ENCODE results near the gene BACE1.

Gene BACE1

GRCh38 chr11:117249571-117249970 lies 66.5 kb downstream of the BACE1 start:
- Histone ChIP-seq H3K27ac (replicated peaks; ENCODE audit: low read length) (no peak overlapping the region), H3K4me1 (ENCODE audit: control insufficient read depth in 2 of 2, insufficient read depth in 1 of 2, low read depth in 1 of 2, low read length in 2 of 2) (no peaks in the 10 kb centered on the region), H2AFZ (ENCODE audit: low read length) (no peak overlapping the region), H3K18ac (ENCODE audit: low read length) (no peak overlapping the region), H3K27me3 (ENCODE audit: control insufficient read depth in 3 of 3, insufficient read depth in 3 of 3, low read depth in 1 of 3, low read length in 3 of 3) (no peaks in the 10 kb centered on the region), H3K79me1 (ENCODE audit: low read depth, low read length) (no peaks in the 10 kb centered on the region), H3K4me2 (ENCODE audit: insufficient read depth, low read length, poor library complexity, severe bottlenecking) (no peak overlapping the region), H3K36me3 (replicated peaks in 1 of 2; ENCODE audit: control insufficient read depth in 2 of 2, insufficient read depth in 2 of 2, low read length in 2 of 2) (peaks cover 13 to 79% of the 10 kb centered on the region in 2 donors), H3K14ac (ENCODE audit: low read length) (no peak overlapping the region), H3K9me3 (replicated peaks in 1 of 2; ENCODE audit: control insufficient read depth in 2 of 2, insufficient read depth in 1 of 2, low read depth in 1 of 2, low read length in 2 of 2) (no peaks in the 10 kb centered on the region), H3K23ac (ENCODE audit: low read depth, low read length, poor library complexity) (no peak overlapping the region), H4K8ac (ENCODE audit: low read depth, low read length) (no peak overlapping the region), H2BK12ac (ENCODE audit: low read length) (no peak overlapping the region), H2AK5ac (ENCODE audit: low read depth, low read length) (no peak overlapping the region), H2BK120ac (ENCODE audit: low read depth, low read length) (no peak overlapping the region), H3K4ac (ENCODE audit: low read length) (no peak overlapping the region), H3K4me3 (ENCODE audit: low read length in 2 of 2) (no peak overlapping the region), H2BK5ac (ENCODE audit: low read length) (no peak overlapping the region), H2BK15ac (ENCODE audit: low read length) (no peak overlapping the region), H4K91ac (ENCODE audit: low read depth, low read length, poor library complexity) (no peak overlapping the region), H3K9ac (ENCODE audit: low read depth, low read length, poor library complexity) (no peak overlapping the region)
- DNase-seq (ENCODE audit: low spot score) = no peak
- WGBS, 2 donors (ENCODE audit: extremely low coverage in 2 of 2, insufficient read length in 2 of 2, insufficient replicate concordance in 1 of 2) = no CpG with 5 or more reads among the region's 4 CpGs

GRCh38 chr11:117248341-117248740 lies 67.7 kb downstream of the BACE1 start:
- no peak overlapping the region for H3K18ac ChIP-seq (ENCODE audit: low read length)
- no peaks in the 10 kb centered on the region for H3K9me3 ChIP-seq (replicated peaks in 1 of 2; ENCODE audit: control insufficient read depth in 2 of 2, insufficient read depth in 1 of 2, low read depth in 1 of 2, low read length in 2 of 2)
- no peak overlapping the region for H4K8ac ChIP-seq (ENCODE audit: low read depth, low read length)
- no peak overlapping the region for H3K9ac ChIP-seq (ENCODE audit: low read depth, low read length, poor library complexity)
- no peak overlapping the region for H2AK5ac ChIP-seq (ENCODE audit: low read depth, low read length)
- no peak overlapping the region for H3K27ac ChIP-seq (replicated peaks; ENCODE audit: low read length)
- peaks cover 20 to 81% of the 10 kb centered on the region in 2 donors for H3K36me3 ChIP-seq (replicated peaks in 1 of 2; ENCODE audit: control insufficient read depth in 2 of 2, insufficient read depth in 2 of 2, low read length in 2 of 2)
- H3K79me1 ChIP-seq (ENCODE audit: low read depth, low read length) = no peaks in the 10 kb centered on the region
- no peak overlapping the region for H3K4me2 ChIP-seq (ENCODE audit: insufficient read depth, low read length, poor library complexity, severe bottlenecking)
- H3K23ac ChIP-seq (ENCODE audit: low read depth, low read length, poor library complexity) = no peak overlapping the region
- no peaks in the 10 kb centered on the region for H3K27me3 ChIP-seq (ENCODE audit: control insufficient read depth in 3 of 3, insufficient read depth in 3 of 3, low read depth in 1 of 3, low read length in 3 of 3)
- no peaks in the 10 kb centered on the region for H3K4me1 ChIP-seq (ENCODE audit: control insufficient read depth in 2 of 2, insufficient read depth in 1 of 2, low read depth in 1 of 2, low read length in 2 of 2)
- no peak overlapping the region for H2BK15ac ChIP-seq (ENCODE audit: low read length)
- H2BK12ac ChIP-seq (ENCODE audit: low read length) = no peak overlapping the region
- no peak overlapping the region for H3K4ac ChIP-seq (ENCODE audit: low read length)
- H2BK120ac ChIP-seq (ENCODE audit: low read depth, low read length) = no peak overlapping the region
- no peak overlapping the region for H3K4me3 ChIP-seq (ENCODE audit: low read length in 2 of 2)
- no peak overlapping the region for H3K14ac ChIP-seq (ENCODE audit: low read length)
- no peak for DNase-seq (ENCODE audit: low spot score)
- WGBS, 2 donors (ENCODE audit: extremely low coverage in 2 of 2, insufficient read length in 2 of 2, insufficient replicate concordance in 1 of 2) = no CpG with 5 or more reads among the region's 4 CpGs
- H2BK5ac ChIP-seq (ENCODE audit: low read length) = no peak overlapping the region
- no peak overlapping the region for H4K91ac ChIP-seq (ENCODE audit: low read depth, low read length, poor library complexity)
- no peak overlapping the region for H2AFZ ChIP-seq (ENCODE audit: low read length)

DNA sequence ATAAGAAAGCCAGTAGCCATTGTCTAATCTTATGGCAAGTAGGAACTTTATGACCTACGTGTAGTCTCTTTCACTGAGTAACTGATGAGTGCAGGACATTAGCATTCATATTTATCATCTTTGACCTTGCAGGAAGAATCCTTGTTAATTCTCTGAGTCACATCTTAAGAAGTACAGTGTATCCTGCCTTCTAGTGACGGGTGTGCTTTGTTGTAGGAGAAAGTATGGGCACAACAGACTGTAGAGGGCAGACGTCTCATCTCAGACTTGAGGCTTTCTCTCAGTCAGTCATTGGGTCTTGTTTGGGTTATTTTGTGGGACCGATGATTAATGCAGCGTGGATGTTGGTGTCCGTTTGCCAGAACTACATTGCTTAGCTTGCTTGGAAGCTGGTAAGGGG lies 76.8 kb downstream of the BACE1 start:
- H3K18ac ChIP-seq (ENCODE audit: low read length) = no peak overlapping the region
- no CpG with 5 or more reads among the region's 6 CpGs for WGBS, 2 donors (ENCODE audit: extremely low coverage in 2 of 2, insufficient read length in 2 of 2, insufficient replicate concordance in 1 of 2)
- H3K9me3 ChIP-seq (replicated peaks in 1 of 2; ENCODE audit: control insufficient read depth in 2 of 2, insufficient read depth in 1 of 2, low read depth in 1 of 2, low read length in 2 of 2) = no peaks in the 10 kb centered on the region

DNA sequence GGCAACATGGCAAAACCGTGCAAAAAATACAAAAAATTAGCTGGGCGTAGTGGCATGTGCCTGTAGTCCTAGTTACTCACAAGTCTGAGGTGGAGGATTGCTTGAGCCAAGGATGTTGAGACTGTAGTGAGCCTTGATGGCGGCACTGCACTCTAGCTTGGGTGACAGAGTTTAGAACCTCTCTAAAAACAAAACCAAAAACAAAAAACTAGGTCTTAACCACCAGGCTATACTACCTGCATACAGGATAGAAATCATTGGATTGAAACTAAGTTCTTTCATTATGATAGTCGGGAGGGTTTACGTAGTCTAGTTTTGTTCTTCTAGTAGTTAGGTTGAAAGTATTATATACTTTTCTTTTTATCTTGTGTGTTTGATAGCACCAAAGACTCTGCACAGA lies 77.8 kb downstream of the BACE1 start:
- no peak overlapping the region for H2BK15ac ChIP-seq (ENCODE audit: low read length)
- no peak overlapping the region for H3K18ac ChIP-seq (ENCODE audit: low read length)
- H3K4ac ChIP-seq (ENCODE audit: low read length) = no peak overlapping the region
- DNase-seq (ENCODE audit: low spot score) = no peak
- H2BK12ac ChIP-seq (ENCODE audit: low read length) = no peak overlapping the region
- H3K79me1 ChIP-seq (ENCODE audit: low read depth, low read length) = no peaks in the 10 kb centered on the region
- H3K9me3 ChIP-seq (replicated peaks in 1 of 2; ENCODE audit: control insufficient read depth in 2 of 2, insufficient read depth in 1 of 2, low read depth in 1 of 2, low read length in 2 of 2) = no peaks in the 10 kb centered on the region
- no peak overlapping the region for H3K27ac ChIP-seq (replicated peaks; ENCODE audit: low read length)
- no peak overlapping the region for H4K91ac ChIP-seq (ENCODE audit: low read depth, low read length, poor library complexity)
- no peaks in the 10 kb centered on the region for H3K27me3 ChIP-seq (ENCODE audit: control insufficient read depth in 3 of 3, insufficient read depth in 3 of 3, low read depth in 1 of 3, low read length in 3 of 3)
- no CpG with 5 or more reads among the region's 5 CpGs for WGBS, 2 donors (ENCODE audit: extremely low coverage in 2 of 2, insufficient read length in 2 of 2, insufficient replicate concordance in 1 of 2)
- no peak overlapping the region for H2BK120ac ChIP-seq (ENCODE audit: low read depth, low read length)
- H3K9ac ChIP-seq (ENCODE audit: low read depth, low read length, poor library complexity) = no peak overlapping the region
- H2AFZ ChIP-seq (ENCODE audit: low read length) = no peak overlapping the region
- no peak overlapping the region for H3K14ac ChIP-seq (ENCODE audit: low read length)
- H3K4me1 ChIP-seq (ENCODE audit: control insufficient read depth in 2 of 2, insufficient read depth in 1 of 2, low read depth in 1 of 2, low read length in 2 of 2) = peaks cover 1 to 2% of the 10 kb centered on the region in 2 donors
- no peak overlapping the region for H2BK5ac ChIP-seq (ENCODE audit: low read length)
- H3K4me2 ChIP-seq (ENCODE audit: insufficient read depth, low read length, poor library complexity, severe bottlenecking) = no peak overlapping the region
- H3K4me3 ChIP-seq (ENCODE audit: low read length in 2 of 2) = no peak overlapping the region
- H2AK5ac ChIP-seq (ENCODE audit: low read depth, low read length) = no peak overlapping the region
- peaks cover 14 to 84% of the 10 kb centered on the region in 2 donors for H3K36me3 ChIP-seq (replicated peaks in 1 of 2; ENCODE audit: control insufficient read depth in 2 of 2, insufficient read depth in 2 of 2, low read length in 2 of 2)
- no peak overlapping the region for H3K23ac ChIP-seq (ENCODE audit: low read depth, low read length, poor library complexity)
- H4K8ac ChIP-seq (ENCODE audit: low read depth, low read length) = no peak overlapping the region

More for the DNA sequence above, 76.8 kb downstream of the BACE1 start:
- H2BK120ac ChIP-seq (ENCODE audit: low read depth, low read length) = no peak overlapping the region
- no peak overlapping the region for H2BK15ac ChIP-seq (ENCODE audit: low read length)
- H3K4me3 ChIP-seq (ENCODE audit: low read length in 2 of 2) = no peak overlapping the region
- no peak overlapping the region for H3K4ac ChIP-seq (ENCODE audit: low read length)
- H4K91ac ChIP-seq (ENCODE audit: low read depth, low read length, poor library complexity) = no peak overlapping the region
- peaks cover 19 to 92% of the 10 kb centered on the region in 2 donors for H3K36me3 ChIP-seq (replicated peaks in 1 of 2; ENCODE audit: control insufficient read depth in 2 of 2, insufficient read depth in 2 of 2, low read length in 2 of 2)
- H2AK5ac ChIP-seq (ENCODE audit: low read depth, low read length) = no peak overlapping the region
- no peak overlapping the region for H2AFZ ChIP-seq (ENCODE audit: low read length)
- no peak overlapping the region for H2BK12ac ChIP-seq (ENCODE audit: low read length)
- no peak overlapping the region for H4K8ac ChIP-seq (ENCODE audit: low read depth, low read length)
- H3K23ac ChIP-seq (ENCODE audit: low read depth, low read length, poor library complexity) = no peak overlapping the region
- no peaks in the 10 kb centered on the region for H3K27me3 ChIP-seq (ENCODE audit: control insufficient read depth in 3 of 3, insufficient read depth in 3 of 3, low read depth in 1 of 3, low read length in 3 of 3)
- no peaks in the 10 kb centered on the region for H3K79me1 ChIP-seq (ENCODE audit: low read depth, low read length)
- no peak overlapping the region for H3K4me2 ChIP-seq (ENCODE audit: insufficient read depth, low read length, poor library complexity, severe bottlenecking)
- no peaks in the 10 kb centered on the region for H3K4me1 ChIP-seq (ENCODE audit: control insufficient read depth in 2 of 2, insufficient read depth in 1 of 2, low read depth in 1 of 2, low read length in 2 of 2)
- no peak overlapping the region for H3K14ac ChIP-seq (ENCODE audit: low read length)
- no peak overlapping the region for H3K9ac ChIP-seq (ENCODE audit: low read depth, low read length, poor library complexity)
- no peak overlapping the region for H3K27ac ChIP-seq (replicated peaks; ENCODE audit: low read length)
- no peak for DNase-seq (ENCODE audit: low spot score)
- no peak overlapping the region for H2BK5ac ChIP-seq (ENCODE audit: low read length)
